ENCODE results near the gene MTA1.

MTA1 gene

DNA sequence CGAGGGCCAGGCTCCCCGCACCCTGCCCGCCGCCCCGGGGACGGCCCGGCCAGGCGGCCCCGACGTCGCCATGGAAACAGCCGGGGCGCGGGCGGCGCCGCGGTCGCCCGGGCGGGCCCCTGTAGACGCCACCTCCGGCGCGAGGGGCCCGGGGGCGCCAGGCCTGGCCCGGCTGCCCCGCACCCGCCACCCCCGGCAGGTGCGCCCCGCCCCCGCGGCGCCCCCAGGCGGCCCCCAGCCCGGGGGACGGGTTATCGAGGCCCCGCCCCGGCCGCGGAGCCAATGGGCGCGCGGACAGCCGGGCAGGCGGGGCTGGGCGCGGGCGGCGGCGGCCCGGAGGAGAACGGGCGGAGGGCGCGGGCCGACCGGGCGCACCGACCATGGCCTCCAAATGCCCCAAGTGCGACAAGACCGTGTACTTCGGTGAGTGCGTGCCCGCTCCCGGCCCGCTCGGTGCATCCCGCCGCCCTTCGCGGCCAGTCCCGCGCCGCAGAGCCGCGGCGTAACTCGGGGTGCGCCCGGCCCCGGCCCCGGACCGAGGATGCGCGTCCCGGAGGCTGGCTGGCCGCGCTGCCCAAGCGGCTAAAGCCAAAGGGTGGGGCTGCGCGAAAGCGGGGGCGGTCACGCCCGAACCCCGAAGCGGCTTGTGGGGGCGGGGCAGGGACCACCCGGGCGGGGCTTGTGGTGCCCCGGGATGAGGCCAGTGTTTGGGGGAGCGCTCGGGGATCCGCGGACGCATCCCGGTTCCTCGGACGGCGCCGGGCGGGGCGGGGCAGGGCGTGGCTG, 55.0 kb downstream of the MTA1 start, which contains the start of gene CRIP2:
Gene CRIP2, plus strand, starts transcription at position 339 of the 786 bp plus-strand sequence. Its CDS starts 42 bp downstream, at position 381.
- DNase-seq (ENCODE audit: low read depth, low spot score) = no peak

DNA sequence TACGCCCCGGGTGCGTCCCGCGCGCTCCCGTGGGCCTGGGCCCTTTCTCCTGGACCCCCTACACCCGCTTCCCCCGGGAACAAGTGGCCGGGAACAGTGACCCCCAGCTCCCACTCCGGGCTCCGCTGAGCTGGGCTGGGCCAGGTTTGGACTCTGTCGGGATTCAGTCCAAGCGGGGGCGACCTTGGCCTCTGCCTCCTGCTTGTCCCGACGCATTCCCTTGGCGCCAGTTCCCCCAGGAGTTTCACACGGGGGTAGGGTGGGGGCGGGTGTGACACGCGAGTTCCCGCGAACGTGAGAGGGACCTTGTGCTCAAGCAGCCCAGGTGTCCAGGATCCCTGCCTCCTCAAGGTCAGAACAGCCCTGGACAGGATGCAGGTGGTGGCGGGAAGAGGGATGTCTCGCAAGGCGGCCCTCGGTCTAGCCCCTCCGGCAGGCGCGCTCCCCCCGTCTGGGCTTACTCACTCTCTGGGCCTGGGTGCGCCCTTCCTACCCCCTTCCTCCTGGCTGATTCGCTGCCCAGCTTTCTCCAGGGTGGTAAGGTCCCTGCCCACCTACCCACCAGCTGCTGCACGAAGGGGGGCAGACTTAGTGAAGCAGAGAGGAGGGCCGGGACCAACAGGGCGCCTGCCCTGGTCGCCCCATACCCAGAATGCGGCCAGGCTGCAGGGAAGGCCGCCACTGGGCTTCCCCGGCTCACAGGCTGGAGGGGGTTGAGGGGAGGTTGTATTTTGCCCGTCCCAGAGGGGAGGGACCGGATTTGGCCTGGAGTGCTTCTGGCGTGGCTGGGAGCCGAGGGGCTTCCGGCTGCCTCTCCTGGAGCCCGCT, 55.9 kb downstream of the MTA1 start:
- DNase-seq (ENCODE audit: low read depth, low spot score) = peak; percentile 57

DNA sequence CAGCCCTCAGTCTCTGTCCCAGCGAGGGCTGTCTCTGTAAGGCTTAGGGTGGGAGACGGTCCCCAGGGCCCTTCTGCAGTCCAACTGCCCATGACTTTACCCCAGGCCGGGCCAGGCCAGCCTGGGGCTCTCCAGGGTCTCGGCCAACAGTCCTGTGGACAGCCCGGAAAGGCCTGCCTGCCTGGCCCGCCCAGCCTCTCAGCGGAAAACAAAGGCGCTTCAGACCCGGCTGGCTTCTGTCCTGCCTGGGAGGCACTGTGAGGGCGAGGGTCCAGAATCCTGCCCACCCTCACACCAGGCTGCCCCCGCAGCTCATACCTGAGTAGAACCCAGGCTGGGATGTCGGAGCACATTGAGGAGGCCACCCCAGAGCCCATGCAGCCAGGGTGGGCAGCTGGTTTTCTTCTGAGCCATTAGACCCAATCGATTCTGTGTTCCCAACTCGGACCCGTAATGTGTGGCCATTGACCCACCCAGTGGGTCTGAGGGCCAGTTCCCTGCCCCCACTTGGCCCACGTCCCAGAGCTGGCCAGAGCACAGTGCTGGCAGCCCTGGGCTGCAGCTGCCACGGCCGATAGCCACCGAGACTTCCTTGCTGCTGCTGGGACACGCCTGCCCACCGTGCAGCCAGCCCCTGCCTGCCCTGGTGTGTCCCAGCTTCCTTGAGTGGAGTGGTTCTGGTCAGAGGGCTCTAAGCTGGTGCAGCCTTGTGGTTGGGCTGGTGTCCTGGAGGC, 56.6 kb downstream of the MTA1 start:
- peak; percentile 71 for DNase-seq (ENCODE audit: low read depth, low spot score)

DNA sequence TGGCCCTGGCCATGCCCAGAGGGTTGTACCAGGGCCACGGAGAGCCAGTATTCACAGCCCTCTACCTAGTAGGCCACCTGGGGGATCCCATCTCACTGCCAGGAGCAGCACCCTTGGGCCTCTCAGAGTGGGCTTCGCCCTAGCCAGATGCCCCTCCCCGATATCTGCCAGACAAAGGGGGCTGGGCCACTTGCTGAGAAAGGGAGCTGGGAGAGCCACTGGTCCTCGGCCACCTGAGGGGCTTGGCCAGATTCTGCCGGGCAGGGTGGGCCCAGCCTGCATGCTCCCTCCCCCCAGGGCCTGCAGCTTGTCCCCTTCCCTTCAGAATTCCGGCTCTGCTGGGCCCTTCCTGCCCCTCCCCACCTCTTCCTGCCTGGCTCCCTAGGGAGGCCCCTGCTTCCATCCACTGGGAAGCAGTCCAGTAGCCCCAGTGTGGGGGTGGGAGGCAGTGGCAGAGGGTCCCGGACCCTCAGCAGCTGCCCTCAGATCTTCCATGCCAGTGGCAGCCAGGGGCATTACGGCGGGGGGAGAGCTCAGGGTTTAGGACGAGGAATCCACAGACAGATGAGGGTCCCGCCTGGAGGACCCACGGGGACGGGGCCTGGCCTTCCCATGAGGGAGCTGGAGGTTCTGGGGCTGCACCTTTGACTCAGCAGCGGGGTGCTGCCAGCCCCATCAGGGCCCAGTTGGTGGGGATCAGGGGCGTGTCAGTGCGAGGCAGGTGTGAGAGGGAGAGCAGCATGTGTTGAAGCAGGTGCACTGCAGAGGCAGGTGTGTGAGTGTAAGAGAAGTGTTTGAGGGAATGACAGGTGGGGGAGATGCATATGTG, 57.4 kb downstream of the MTA1 start:
- DNase-seq (ENCODE audit: low read depth, low spot score) = no peak

DNA sequence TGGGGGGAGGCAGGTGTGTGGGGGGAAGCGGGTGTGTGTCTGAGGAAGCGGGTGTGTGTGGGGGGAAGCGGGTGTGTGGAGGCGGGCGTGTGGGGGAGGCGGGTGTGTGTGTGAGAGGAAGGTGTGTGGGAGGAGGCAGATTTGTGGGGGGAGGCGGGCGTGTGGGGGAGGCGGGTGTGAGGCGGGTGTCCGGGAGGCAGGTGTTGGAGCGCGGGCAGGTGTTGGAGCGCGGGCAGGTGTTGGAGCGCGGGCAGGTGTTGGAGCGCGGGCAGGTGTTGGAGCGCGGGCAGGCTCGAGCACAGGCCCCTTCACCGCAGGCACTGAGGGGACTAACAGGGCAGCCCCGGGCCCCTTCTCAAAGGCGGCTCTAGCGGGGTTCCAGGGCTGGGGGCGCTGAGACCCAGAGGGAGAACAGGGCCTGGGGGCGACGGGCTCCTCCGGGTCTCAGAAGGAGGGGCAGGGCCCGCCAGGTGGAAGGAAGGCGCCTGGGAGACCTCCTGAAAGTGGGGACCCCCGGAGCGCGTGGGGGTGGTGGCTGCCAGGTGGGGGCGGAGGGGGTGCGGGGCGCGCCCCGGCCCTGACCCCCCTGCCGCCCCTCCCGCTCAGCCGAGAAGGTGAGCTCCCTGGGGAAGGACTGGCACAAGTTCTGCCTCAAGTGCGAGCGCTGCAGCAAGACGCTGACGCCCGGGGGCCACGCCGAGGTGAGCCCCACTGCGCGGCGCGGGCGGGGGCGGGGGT, 58.2 kb downstream of the MTA1 start:
- DNase-seq (ENCODE audit: low read depth, low spot score) = no peak

DNA sequence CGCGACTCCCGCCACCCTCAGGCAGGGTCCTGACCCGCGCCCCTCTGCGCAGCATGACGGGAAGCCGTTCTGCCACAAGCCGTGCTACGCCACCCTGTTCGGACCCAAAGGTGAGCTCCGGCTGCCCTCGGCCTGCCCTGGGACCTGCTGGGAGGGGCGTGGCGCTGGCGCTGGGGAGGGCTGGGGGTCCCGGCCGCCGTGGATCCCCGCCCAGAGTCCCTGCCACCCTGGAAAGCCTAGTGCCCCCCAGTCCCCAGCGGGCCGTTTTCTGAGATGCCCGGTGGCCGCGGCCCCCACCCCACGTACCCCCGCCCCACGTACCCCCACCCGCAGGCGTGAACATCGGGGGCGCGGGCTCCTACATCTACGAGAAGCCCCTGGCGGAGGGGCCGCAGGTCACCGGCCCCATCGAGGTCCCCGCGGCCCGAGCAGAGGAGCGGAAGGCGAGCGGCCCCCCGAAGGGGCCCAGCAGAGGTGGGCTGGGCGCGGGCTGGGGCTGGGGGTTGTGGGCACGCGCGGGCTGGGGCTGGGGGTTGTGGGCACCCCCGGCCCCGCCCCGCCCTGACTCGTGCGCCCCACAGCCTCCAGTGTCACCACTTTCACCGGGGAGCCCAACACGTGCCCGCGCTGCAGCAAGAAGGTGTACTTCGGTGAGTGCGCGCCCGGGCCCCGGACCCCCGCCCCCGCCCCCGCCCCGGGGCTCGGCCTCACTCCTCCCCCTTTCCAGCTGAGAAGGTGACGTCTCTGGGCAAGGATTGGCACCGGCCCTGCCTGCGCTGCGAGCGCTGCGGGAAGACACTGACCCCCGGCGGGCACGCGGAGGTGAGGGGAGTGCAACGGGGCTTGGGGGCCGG, 59.0 kb downstream of the MTA1 start:
- DNase-seq (ENCODE audit: low read depth, low spot score) = no peak

DNA sequence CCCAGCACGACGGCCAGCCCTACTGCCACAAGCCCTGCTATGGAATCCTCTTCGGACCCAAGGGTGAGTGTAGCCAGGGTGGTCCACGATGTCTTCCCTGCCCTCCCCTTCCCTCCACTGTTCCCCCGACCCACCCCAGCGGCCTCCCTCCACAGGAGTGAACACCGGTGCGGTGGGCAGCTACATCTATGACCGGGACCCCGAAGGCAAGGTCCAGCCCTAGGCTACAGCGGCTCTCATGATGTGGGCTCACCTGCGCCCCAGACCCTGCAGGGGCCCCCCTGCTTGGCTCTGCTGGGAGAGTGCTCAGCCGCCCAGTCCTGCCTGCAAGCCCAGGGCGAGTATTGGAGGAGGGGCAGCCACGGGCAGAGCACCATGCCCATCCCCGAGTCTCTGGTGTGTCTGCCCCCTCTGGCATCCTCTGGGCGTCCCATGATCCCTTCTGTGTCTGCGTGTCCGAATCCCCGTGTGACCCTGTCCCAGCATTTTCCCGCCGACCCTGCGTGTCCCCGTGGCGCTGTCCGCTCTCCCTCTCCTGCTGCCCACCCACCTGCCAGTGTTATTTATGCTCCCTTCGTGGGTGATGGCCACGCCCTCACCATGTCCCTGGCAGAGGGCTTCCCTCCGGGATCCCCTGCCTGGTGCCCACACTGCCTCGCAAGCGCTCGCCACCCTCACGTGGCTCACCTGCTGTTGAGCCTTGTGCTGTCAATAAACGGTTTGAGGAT, 60.0 kb downstream of the MTA1 start:
- DNase-seq (ENCODE audit: low read depth, low spot score) = no peak

DNA sequence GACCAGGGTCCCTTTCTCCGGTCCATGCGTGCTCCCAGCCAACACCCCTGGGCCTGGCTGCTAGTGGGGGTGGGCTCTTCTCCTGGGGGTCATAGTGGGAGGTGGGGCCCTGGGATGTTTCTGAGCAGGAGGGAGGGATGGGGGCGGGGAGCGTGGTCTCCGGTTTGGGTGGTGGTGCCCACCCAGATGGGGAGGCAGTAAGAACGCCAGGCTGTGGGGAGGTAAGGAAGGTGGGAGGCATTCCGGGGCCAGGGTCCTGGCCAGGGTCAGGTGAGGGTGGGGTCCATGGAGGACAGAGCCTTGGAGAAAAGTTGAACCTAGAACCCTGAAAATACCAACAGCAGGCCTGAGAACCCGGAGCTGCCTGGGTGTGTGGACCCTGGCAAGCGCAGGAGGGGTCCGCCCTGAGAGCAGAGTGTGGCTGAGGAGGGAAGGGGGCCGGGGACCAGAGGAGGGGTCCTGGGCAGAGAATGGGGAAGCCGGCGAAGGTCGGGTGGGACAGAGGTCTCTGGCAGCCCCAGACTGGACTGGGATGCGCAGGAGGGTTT, 60.6 kb downstream of the MTA1 start:
- DNase-seq (ENCODE audit: low read depth, low spot score) = no peak

DNA sequence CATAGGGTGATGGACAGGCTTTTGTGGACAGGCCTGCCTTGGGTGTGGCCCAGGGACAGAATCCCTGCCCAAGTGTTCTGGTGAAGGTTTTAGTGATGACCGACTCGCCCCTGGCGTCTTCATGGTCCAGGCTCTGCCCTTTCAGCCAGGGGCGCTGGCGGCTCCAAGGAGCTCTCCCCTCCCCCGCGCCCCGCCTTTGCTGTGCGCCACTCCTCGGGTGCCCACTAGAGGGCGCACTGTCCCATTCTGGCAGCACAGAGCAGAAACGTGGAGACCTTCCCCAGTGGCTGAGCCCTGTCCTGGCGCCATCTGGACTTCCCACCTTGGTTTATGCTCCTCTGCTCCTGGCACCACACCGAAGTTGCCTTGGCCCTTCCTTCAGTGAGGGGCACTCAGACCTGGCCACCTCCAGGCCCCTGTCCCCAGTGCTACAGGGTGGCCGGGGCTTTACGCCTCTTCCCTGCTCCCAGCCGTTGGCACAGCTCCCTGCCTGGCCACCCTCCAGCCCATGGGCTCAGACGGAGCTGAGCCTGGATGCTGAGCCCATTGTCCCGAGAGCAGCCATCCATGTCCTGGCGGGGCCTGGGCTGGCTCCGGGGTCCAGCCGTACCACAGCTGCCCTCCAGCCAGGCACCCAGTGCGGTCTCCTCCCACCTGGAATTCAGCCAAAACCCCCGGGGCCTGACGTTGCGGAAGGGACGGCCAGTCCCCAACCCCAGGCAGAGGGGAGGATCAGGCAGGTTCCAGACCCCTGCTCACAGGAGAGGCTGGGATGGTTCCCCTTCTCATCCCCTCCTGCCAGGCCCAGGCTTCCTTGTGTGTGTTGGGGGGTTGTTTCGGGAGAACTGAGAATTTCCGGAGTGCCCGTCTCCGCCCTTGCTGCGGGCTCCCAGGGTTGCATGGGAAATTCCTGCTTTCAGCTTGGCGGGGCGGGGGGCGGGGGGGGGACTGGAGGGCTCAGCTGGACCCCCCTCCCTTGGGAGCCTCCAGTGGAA, 61.5 kb downstream of the MTA1 start:
- peak; percentile 96 for DNase-seq (ENCODE audit: low read depth, low spot score)

DNA sequence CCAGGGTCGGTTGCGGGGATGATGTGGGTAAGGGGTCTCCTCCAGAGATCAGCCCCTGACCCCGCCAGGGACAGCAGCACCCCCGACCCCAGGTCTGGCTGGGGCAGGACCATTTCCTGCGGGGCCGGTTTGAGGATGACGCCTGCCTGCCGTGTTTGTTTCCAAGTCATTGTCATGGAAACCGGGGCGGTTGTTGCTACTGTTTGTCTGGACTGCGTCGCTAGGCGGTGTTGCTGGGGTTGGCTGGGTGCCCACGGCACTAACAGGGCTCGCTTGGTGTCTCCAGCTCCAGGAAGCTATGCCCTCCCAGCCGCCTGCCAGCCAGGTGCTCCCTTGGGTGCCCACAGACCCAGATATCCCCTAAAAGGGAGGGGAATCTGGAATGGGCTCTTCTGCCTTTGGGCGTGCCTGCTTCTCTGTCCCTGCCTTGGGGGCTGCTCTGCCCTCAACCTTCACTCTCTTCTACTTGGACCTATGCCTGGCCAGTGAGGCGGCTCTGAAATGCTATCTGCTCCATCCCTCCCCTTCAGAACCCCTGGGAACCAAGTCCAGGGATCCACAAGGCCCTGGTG, 62.3 kb downstream of the MTA1 start:
- DNase-seq (ENCODE audit: low read depth, low spot score) = peak; percentile 93

DNA sequence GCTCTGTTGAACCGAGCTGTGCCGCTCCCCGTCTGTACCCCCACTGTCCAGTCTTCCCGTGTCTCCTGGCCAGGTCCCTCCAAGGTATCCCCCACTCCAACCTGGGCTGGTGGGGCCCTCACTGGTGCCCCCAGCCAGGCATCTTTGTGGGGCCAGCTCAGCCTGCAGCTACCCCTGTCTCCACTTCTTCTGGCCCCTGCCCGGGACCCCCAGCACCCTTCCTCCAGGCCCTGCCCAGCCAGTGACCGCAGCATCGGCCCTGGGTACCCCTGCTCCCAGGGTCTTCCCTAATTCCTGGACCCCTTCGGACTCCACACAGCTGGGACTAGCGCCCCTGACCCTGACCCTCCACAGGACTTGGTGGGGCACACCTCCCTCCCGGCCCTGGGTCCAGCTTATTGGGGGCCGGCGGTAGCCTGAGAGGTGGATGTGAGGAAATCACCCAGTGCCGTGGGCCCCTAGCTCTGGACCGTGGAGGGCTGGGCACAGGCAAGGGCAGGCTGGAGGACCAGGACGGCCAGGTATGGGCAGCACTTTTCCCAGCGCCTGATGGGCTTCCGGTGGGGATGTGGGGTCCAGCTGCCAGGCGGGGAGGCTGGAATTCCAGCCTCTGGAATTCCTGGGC, 63.0 kb downstream of the MTA1 start:
- DNase-seq (ENCODE audit: low read depth, low spot score) = no peak

DNA sequence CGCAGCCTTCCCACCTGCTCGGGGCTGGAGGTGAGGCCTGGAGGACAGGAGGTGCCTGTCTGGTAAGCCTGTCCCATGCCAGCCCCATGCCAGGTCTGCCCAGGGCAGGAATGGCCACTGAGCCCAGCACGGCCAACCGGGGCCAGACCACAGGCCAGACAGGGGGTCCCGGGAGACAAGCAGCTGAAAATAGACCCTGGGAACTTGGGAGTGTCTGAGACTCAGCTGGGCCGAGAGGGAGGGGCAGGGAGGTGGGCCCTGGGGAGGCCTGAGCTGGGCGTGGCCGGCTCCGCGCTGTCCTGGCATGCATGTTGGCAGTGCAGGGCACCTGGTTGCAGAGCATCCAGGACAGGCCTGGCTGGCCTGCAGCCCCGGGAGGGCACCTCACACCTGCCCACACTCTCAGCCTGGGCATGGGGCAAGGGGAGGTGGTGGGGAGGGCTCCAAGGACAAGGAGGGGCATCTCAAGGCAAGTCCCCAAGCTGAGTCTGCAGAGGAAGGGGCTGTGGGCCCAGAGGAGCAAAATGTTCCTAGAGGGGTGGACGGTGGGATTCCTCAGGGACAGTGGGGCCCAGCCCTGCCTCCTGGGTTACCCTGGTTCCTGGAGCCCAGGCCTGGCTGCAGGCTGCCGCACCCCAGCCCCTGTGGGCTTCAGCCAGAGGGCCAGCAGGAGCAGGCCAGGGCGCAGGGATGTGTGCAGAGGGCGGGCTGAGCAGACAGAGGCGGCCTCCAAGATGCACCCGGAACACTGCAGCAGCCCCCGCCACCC, 63.9 kb downstream of the MTA1 start:
- no peak for DNase-seq (ENCODE audit: low read depth, low spot score)

DNA sequence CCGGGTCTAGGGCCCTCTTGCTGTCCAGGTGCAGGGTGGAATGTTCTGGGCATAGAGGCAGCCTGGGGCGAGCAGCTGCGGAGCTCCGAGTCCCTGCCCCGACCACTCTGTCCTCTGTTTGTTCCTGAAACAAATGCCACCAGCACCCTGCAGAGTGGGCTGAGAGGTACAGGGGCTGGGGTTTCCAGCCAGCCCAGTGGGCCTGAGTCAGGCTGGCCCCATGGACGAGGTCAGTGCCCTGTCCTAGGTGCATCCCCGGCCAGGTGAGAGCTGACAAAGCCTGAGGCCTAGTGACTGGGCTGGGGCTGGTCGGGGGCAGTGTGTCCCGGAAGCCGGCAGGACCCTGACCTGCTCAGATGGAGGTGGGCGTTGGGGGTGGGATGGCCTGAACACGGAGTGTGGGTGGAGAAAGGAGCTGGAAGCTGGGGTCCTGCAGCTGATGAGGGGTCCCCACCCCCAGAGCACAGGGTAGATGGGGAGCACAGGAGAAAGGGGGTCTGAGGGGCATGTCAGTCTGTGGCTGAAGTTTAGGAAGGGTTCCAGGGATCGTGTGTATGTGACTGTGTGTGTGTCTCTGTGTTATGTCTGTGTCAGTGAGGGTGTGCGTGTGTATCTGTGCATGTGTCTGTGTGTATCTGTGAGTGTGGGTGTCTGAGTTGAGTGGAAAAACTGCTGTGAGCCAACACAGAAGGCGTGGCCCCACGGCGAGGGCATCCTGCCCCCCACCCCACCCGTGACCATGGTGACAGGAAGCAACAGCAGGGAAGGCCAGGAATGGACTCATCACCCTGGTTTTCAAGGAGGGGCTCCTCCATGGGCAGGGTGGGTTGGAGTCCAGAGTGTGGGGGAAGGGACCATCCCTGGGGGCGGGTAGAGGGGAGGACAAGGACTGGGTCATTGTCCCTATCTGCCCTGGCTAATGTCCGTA, 64.7 kb downstream of the MTA1 start:
- no peak for DNase-seq (ENCODE audit: low read depth, low spot score)

DNA sequence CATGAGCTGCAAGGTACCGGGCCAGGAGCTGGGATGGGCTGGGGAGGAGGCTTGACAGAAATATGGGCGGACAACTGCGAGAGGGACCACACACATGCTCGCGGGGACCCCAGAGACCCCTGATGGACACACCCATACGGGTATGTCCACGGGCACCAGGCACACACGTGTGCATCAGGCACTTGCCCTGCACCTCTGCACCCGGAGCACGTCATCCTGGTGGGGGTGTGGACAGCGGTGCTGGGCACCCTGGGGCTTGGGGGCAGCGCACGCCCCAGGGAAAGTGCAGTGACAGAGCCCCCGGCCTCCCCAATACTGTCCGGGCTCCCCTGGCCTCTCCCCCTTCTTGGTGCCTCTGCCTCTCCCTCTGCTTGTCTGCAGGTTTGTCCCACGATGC, 65.4 kb downstream of the MTA1 start:
- DNase-seq (ENCODE audit: low read depth, low spot score) = no peak

DNA sequence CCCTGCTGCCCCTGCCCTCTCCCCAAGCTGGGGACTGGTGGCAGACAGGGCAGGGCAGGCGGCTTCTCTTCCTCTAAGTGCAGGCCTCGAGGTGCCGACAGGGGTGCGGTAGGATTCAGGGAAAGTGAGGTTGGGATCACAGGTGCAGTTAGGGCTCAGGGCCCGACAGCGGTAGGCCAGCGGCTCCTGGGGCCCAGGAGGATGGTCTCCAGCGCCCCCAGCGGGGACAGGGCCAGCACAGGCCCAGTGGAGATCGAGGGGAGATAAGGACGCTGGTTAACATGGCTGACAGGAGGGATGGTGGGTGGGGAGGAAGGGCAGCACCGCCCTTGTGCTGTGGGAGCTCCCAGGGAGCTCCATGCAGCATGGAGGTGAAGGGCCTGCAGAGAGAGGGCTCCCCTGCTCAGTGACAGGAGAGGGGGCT, 66.1 kb downstream of the MTA1 start:
- DNase-seq (ENCODE audit: low read depth, low spot score) = peak; percentile 84
